Measurements from ENCODE around the gene CCR3.

Gene CCR3

DNA sequence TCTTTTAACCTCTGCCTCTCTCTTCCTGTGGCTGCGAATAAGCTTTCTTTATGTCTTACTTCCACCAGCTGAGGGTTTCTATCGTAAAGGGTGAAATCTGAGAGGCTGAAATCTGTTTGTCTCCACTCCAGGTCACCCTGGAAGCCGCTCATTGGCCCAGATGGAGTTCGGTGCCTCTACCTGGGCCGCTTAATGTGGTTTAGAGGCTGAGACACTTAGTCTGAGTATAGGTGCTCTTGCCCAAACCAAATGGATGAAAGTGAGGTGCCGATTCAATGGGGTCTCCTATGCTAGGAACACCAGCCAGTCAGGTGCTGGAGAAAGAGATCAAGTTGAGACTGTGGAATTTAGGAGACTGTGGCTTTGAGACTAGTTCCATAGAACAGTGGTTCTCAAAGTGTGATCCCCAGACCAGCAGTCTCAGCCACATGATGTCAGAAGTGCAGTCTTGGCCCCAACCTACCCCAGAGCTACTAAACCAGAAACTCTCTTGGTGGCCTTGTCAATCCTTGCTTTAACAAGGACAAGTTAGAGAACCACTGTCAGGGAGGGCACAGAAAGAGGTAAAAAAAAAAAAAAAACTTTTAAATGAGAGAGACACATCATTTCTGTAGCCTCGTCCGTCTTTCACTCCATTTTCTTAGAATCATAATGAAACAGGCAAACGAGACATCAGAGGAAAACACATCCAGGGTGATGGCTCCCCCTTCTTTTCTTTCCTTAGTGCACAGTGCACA is 56.8 kb downstream of the CCR3 start:
- no peak for DNase-seq (ENCODE audit: low read depth)

DNA sequence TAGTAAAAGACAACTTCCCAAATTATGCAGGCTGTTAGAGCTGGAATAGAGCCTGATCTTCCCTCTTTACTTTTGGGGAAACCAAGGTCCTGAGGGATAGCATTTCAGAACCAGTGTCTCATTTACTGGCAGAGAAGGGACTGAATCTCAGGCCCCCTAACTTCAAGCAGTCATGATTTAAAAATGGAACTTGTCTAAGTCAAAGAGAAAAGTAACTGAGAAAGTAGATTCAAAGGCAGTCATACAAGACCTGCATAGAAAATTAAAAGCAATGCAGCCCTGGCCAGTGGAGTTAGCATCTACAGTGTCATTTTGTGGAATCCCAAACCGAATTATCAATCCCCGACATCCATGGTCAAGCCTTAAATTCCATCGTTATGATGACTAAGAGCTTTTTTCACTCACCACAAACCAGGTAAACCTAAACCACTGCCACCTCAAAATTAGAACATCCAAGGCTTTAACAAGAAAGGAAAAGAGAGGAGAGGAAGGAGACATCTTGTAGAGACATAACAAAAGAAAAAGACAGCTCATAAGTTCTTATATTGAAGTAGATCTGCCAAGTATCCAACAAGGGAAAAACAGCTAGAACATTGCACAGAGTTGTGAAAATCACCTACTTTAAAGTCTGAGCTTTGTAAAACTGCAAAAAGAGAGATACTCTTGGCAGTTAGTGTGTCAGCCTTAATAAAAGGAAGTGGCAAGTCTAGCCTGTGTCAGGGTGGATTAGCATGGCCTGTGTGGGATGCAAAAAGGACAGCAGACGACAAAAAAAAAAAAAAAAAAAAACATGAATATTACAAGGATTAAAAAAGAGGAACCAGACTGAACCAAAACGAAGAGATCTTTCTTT is 57.6 kb downstream of the CCR3 start:
- DNase-seq (ENCODE audit: low read depth) = no peak

DNA sequence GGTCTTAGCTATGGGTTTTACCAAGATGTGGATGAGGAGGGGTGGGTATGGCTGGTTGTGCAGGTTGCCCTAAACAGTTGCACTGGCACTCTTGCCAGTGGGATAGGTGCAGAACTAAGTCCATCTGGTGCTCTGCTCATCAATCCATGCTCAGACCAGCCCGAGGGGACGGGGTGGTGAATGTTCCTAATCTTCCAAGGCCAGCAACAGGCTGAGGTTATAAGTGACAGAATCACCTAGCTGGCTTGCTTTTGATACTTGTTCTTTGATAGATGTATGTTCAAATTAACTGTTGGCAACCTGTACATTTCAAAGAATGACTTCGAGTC is 58.2 kb downstream of the CCR3 start:
- no peak for DNase-seq (ENCODE audit: low read depth)

DNA sequence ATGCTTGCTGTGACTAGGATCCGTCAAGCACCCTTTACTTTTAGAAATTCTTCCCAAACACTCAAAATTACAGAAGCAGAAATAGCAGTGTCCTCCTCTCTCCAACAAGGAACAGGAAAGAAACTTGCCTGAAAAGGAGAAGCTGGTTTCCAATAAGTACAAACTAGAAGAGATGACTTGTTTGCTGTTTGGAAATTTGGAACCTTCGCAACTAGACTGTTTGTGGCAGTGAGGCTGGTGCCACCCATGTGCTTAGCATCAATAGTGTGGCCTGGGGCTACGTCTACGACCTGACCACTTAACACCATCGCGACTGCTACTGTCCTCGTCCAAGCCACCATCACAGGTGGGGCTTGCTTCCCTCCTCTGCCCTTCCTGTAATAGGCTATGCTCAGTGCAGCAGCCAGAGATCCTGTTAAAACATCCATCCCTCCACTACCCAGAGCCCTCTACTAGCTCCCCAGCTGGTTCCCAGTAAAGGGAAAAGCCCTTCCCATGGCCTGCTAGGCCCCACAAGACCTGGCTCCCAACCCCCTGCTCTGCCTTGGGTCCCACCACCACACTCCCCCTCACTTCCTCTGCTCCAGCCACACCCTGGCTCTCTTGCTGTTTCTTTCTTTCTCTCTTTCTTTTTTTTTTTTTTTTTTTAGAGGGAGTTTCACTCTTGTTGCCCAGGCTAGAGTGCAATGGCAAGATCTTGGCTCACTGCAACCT is 59.0 kb downstream of the CCR3 start:
- DNase-seq (ENCODE audit: low read depth) = no peak

DNA sequence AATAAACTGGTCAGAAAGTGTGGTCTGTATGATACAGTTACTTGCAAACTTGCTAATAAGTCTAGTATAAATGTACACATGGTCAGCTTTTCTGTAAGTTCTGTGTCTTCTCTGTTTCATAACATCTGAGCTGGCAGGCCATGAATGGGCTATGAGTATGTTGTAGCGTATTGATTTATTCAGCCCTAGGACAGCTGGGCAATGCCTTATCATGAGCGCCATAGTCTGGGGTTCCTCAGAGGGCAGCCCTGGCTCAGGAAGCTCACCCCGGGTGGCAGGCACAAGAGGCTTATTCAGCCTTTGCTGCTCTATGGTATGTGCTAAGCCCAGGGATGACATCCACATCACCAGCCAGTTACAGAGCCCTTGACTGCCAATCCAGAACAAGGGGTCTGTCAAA is 61.0 kb downstream of the CCR3 start:
- DNase-seq (ENCODE audit: low read depth) = no peak

DNA sequence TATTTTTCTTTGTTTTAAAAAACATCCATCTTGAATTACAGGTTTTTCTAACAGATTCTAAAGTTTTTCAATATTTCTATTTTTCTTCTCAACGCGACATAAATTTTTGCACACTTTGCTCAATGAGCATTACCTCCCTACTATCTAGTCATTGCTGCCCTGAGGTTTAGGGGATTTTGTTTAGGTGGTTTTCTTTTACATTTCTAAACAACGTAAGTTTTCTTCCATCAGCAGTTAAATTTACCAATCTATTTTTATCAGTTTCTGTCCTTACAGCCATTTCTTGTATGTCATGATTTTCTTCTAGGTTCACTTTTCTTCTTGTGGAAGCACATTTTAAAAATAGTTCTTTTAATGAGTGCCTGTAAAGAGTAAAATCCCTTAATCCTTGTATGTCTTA is 62.5 kb downstream of the CCR3 start:
- no peak for DNase-seq (ENCODE audit: low read depth)

DNA sequence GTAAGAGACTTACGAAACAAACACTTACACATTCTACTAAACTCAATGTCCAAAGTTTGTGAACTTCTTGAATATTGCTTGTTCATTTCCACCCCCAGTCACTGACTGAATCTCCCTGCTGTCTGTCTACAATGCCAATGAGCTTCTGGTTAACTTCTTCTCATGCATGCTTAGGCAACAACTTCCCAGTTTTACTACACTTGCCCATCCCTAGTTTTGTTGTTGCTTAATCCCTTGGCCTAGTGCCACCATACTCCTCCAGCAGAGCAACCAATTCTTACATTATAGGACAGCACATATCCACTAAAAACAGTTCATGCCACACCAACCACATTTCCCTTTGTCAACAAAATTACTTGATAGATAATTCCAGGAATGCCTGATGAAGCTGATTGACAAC is 70.7 kb downstream of the CCR3 start:
- DNase-seq (ENCODE audit: low read depth) = no peak

DNA sequence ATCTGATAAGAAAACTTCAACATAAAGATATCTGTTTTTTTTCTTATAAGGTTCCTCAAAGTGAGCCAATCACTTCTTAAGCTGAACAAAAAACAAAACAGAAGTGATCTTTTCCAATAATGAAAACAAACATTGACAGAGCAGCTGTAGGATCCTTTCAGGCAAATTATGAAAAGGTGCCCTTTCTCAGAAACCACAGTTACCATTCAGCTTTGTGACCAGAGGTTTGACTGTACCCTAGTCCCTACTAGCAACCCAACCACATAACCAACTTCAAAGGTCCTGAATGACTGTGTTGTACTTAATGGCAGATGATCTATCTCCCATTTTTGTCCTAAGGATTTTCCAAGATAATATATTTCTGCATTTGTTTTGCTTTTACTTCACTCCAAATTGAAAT is 72.3 kb downstream of the CCR3 start:
- no peak for DNase-seq (ENCODE audit: low read depth)

DNA sequence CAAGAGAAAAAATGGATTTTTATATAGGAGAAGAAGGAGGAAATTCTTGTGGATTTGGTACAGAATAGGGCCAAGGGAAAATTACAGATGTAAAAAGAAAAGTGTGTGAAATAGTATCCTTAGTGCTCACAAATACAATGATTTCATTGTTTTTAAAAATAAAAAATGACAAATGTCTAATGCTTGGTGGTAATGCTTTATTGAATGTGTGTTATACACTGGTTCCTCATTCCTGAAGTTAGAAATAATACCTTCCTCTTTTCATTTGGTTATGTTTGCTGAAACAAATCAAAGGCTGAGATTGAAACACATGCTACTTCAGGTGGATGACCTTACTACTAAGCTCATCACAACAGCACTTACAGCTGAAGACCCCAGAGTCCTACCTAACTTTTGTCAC is 73.9 kb downstream of the CCR3 start:
- DNase-seq (ENCODE audit: low read depth) = no peak

Measured in activated T-cell treated with anti-CD3 and anti-CD28 coated beads for 24 hours (primary cell).